Measurements from ENCODE around the gene DUSP12.

DUSP12 gene

GRCh38 chr1:161749509-161750407, at the start of gene DUSP12:
Gene DUSP12, plus strand, starts transcription at chr1:161749786. Its CDS starts 16 bp downstream, at chr1:161749802.
- TF ChIP-seq CTCF (IDR thresholded peaks at IDR 0.05; ENCODE audit: extremely low read depth, insufficient read depth, missing control alignments) = peak; percentile 56
- DNase-seq (ENCODE audit: low spot score) = peak; percentile 82
- in situ Hi-C loops (cut with MboI; ENCODE audit: low pct_unique_long_range_greater_than_20kb, low sequenced_read_pairs, unreplicated experiment) = loop anchor here (10.0 to 25.0 kb wide), 2 partner anchors 112 to 265 kb away; partner anchors contain the start of gene FCGR3B

DNA sequence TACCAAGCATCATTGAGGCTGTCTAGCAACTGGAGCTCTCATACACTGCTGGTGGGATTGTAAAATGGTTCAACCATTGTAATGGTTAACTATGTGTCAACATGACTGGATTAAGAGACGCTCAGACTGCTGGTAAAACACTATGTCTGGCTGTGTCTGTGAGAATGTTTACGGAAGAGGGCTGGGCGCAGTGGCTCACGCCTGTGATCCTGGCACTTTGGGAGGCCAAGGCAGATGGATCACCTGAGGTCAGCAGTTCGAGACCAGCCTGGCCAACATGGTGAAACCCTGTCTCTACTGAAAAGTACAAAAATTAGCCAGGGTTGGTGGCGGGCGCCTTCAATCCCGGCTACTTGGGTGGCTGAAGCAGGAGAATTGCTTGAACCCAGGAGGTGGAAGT, 47.3 kb upstream of the DUSP12 start:
- in situ Hi-C loops (cut with MboI; ENCODE audit: low pct_unique_long_range_greater_than_20kb, low sequenced_read_pairs, unreplicated experiment) = loop anchor here (25.0 kb wide), 1 partner anchor 515 kb away; the partner anchor contains the start of genes ADAMTS4 and B4GALT3
- DNase-seq (ENCODE audit: low spot score) = no peak
- TF ChIP-seq CTCF (IDR thresholded peaks at IDR 0.05; ENCODE audit: extremely low read depth, insufficient read depth, missing control alignments) = no peak

DNA sequence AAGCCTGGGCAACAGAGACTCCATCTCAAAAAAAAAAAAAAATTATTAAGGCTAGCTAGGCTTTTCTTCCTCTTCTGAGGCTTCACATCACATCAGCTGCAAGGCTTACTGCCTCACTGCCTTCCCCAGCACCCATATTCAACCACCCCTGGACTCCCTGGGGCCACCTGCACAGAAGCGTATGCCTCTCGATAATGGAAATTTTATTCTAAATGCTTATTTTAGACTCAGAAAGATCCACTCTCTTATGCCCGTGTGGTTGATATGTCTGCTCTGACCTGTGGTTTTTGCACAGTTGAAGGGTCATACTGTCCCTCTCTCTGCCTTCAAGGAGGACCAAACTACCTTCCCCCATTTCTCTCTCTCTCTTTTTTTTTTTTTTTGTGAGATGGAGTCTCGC, 44.0 kb upstream of the DUSP12 start:
- TF ChIP-seq CTCF (IDR thresholded peaks at IDR 0.05; ENCODE audit: extremely low read depth, insufficient read depth, missing control alignments) = no peak
- in situ Hi-C loops (cut with MboI; ENCODE audit: low pct_unique_long_range_greater_than_20kb, low sequenced_read_pairs, unreplicated experiment) = loop anchor here (25.0 kb wide), 1 partner anchor 518 kb away; the partner anchor contains the start of genes ADAMTS4 and B4GALT3
- DNase-seq (ENCODE audit: low spot score) = no peak

GRCh38 chr1:161706113-161706481, 43.5 kb upstream of the DUSP12 start:
- in situ Hi-C loops (cut with MboI; ENCODE audit: low pct_unique_long_range_greater_than_20kb, low sequenced_read_pairs, unreplicated experiment) = loop anchor here (25.0 kb wide), 1 partner anchor 519 kb away; the partner anchor contains the start of genes ADAMTS4 and B4GALT3
- no peak for TF ChIP-seq CTCF (IDR thresholded peaks at IDR 0.05; ENCODE audit: extremely low read depth, insufficient read depth, missing control alignments)
- DNase-seq (ENCODE audit: low spot score) = no peak

DNA sequence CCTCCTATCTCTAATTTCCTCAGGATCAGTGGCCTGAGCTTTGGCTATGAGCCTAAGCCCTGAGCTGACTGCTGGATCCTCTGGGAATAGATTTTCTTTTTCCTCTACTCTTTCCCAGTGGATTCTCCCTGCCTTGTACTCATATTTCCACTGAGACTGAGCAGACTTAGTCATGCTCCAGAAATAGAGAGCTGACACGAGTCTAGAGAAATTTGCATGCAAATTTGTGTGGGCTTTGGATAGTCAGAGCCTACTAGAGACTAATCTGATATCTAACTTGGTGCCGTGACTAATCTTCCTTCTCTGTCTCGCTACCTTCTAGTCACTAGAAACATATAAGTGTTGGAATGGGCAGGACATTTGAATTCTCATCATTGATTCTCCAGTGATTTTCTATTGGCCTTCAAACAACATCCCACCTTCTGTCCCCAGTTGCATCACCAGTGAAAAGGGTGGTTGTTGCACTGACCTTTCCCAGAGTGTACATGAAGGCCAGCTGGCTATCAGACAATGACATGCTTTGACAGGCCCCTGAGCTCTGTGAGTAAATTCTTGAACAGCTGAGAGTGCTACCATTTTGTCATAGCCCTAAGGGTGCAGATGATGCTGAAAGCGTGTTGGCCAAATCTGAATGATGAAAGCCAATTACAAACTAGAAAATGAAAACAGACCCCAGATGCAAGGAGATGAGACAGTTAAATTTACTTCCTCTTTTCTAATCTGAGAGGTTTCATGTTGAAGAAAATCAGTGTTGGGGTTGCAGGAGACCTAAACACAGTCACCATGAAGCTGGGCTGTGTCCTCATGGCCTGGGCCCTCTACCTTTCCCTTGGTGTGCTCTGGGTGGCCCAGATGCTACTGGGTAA, 42.9 kb upstream of the DUSP12 start, which contains the start of gene FCRLA:
Gene FCRLA (plus strand): TSS at position 748 of the 866 bp plus-strand sequence. CDS start 36 bp downstream, at position 784.
- DNase-seq (ENCODE audit: low spot score) = peak; percentile 59
- in situ Hi-C loops (cut with MboI; ENCODE audit: low pct_unique_long_range_greater_than_20kb, low sequenced_read_pairs, unreplicated experiment) = loop anchor here (25.0 kb wide), 1 partner anchor 519 kb away; the partner anchor contains the start of genes ADAMTS4 and B4GALT3
- TF ChIP-seq CTCF (IDR thresholded peaks at IDR 0.05; ENCODE audit: extremely low read depth, insufficient read depth, missing control alignments) = no peak

GRCh38 chr1:161707503-161707902, 42.1 kb upstream of the DUSP12 start:
- no peak for TF ChIP-seq CTCF (IDR thresholded peaks at IDR 0.05; ENCODE audit: extremely low read depth, insufficient read depth, missing control alignments)
- no peak for DNase-seq (ENCODE audit: low spot score)
- in situ Hi-C loops (cut with MboI; ENCODE audit: low pct_unique_long_range_greater_than_20kb, low sequenced_read_pairs, unreplicated experiment) = loop anchor here (25.0 kb wide), 1 partner anchor 520 kb away; the partner anchor contains the start of genes ADAMTS4 and B4GALT3

Measured in GM13977 (cell line).